Subcutaneous adipose tissue (tissue), 4 donors: Measurements from ENCODE around the gene DNAJA4. TPM values are rescaled to one million over a fixed set of nuclear protein-coding genes. Genes with fewer than 3 reads are reported as not detected.

Experiments
- total RNA-seq, 4 donors: library from RNA; depleted of rRNA; stranded (reverse); fragments of >200 nt; gene quantifications; one replicate each; pipeline ENCODE4 v1.1.0, GENCODE V29; 2016
- TF ChIP-seq, protein P1 (sequence below): fragments of 450-650 bp; IDR thresholded peaks from one replicate; pipeline ENCODE4 v1.5.1; 2016; ENCODE audit warnings: low read depth, mild to moderate bottlenecking, control low read depth, antibody characterized with exemption, moderate library complexity

The DNAJA4 gene
- total RNA-seq, 4 donors from 2014 or later, result 14.3 to 22.8 (median 17.7) TPM

DNA sequence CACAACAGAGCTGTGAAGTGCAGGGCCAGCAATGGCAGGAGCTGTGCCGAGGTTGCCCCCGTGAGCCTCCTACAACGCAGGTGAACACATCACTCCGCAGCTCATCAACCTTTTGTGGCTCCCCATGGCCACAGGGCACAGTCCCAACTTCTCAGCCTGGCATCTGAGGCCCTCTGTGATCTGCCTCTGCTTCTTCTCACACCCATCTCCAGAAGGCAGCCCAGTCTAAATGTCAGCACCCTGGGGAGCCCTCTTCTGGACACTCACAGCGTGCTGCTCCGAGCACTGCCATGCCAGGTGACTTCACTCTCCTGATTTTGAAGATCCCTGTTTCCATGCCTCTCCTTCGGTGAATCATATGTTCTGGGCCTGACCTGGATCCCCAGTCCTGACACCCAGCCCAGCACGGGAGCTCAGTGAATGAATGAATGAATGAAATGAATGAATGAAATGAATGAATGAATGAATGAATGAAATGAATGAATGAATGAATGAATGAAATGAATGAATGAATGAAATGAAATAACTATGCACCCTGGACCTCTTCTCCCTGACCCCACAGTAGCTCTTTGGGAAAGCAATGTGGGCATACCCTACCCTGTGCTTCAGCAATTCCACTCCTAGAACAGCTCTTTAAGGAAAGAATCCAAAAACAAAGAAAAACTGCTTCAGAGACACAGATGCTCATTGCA lies 52.9 kb downstream of the DNAJA4 start:
- TF ChIP-seq, protein P1, sequence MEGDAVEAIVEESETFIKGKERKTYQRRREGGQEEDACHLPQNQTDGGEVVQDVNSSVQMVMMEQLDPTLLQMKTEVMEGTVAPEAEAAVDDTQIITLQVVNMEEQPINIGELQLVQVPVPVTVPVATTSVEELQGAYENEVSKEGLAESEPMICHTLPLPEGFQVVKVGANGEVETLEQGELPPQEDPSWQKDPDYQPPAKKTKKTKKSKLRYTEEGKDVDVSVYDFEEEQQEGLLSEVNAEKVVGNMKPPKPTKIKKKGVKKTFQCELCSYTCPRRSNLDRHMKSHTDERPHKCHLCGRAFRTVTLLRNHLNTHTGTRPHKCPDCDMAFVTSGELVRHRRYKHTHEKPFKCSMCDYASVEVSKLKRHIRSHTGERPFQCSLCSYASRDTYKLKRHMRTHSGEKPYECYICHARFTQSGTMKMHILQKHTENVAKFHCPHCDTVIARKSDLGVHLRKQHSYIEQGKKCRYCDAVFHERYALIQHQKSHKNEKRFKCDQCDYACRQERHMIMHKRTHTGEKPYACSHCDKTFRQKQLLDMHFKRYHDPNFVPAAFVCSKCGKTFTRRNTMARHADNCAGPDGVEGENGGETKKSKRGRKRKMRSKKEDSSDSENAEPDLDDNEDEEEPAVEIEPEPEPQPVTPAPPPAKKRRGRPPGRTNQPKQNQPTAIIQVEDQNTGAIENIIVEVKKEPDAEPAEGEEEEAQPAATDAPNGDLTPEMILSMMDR, result no peak

GRCh38 chr15:78319588-78319987 lies 55.2 kb downstream of the DNAJA4 start:
- TF ChIP-seq, protein P1, result no peak

DNA sequence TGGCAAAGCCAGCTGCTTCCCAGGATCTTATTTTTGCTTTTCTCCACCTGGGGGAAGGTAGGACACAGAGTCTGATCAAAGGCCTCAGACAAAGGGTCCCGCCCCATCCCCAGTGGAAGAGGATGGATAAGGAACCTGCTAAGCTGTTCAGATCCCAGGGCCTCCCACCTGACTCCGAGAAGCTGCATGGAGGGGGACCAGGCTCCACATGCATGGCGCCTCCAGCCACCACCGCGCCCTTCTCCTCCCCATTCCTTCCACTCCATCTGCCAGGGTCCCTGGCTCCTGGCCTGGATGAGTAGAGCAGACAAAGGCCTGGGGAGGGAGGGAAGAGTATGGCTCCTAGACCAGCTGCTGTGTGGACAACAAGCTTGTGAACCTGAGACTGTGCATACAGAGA lies 55.8 kb downstream of the DNAJA4 start:
- TF ChIP-seq, protein P1, result no peak

DNA sequence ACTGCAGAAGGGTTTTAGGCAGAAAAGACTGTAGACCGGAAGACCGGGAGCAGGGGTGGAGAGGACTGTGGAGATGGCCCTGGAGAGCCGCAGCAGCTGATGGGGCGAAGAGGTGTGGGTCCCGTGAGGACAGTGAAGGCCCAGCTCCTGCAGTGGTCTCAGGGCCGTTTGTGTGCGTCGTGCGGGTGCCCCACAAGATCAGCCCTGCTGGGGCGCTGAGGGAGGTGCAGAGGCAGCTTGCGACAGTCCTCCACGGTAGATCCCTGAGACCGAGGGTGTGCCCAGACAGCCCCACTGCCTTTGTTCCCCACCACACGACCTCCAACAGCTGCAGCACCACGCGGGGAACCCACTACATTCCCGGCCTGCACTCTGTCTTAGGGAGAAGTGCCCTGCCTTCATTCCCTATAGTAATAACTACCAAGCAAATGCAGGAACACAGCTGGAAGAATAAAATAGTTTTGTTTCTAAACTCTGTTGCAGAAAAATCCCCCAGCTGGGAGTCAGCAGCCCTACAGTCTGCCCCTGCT lies 56.7 kb downstream of the DNAJA4 start:
- TF ChIP-seq, protein P1, result no peak

GRCh38 chr15:78321786-78322185 lies 57.4 kb downstream of the DNAJA4 start:
- TF ChIP-seq, protein P1, result no peak

GRCh38 chr15:78322243-78322642 lies 57.9 kb downstream of the DNAJA4 start:
- TF ChIP-seq, protein P1, result no peak

GRCh38 chr15:78322724-78323521 lies 58.6 kb downstream of the DNAJA4 start:
- TF ChIP-seq, protein P1, result no peak
